NCI-H226 (cell line): ENCODE measurements around the gene DLGAP3.
A peak's percentile ranks its signal among the peaks of the same experiment; 100 is the strongest.

ENCODE experiments used
- DNase-seq: peaks from one replicate; pipeline ENCODE4 v3.0.0-alpha.2; 2015

DLGAP3 gene

GRCh38 chr1:34928699-34929496, 552 bp downstream of the DLGAP3 start:
- no peak for DNase-seq

GRCh38 chr1:34928066-34928696, 1.3 kb downstream of the DLGAP3 start:
- no peak for DNase-seq

- DNase-seq: no peak
Measured at GRCh38 chr1:34927316-34927715, 2.1 kb downstream of the DLGAP3 start.

- DNase-seq: no peak
Measured at GRCh38 chr1:34926894-34927293, 2.6 kb downstream of the DLGAP3 start.

- DNase-seq: no peak
Measured at GRCh38 chr1:34926156-34926555, 3.3 kb downstream of the DLGAP3 start.

GRCh38 chr1:34925730-34926129, 3.7 kb downstream of the DLGAP3 start:
- DNase-seq: no peak

- DNase-seq: peak; percentile 28
Measured at GRCh38 chr1:34924759-34925555, 4.5 kb downstream of the DLGAP3 start.

- no peak for DNase-seq
Measured at GRCh38 chr1:34923490-34923889, 6.0 kb downstream of the DLGAP3 start.

GRCh38 chr1:34918977-34919561, 10.4 kb downstream of the DLGAP3 start:
- no peak for DNase-seq

GRCh38 chr1:34918386-34918976, 11.0 kb downstream of the DLGAP3 start:
- no peak for DNase-seq

- no peak for DNase-seq
Measured at GRCh38 chr1:34917017-34917416, 12.4 kb downstream of the DLGAP3 start.

GRCh38 chr1:34916104-34916503, 13.3 kb downstream of the DLGAP3 start:
- no peak for DNase-seq

- DNase-seq: no peak
Measured at GRCh38 chr1:34915521-34915920, 13.9 kb downstream of the DLGAP3 start.

- DNase-seq: no peak
Measured at GRCh38 chr1:34914958-34915357, 14.5 kb downstream of the DLGAP3 start.

GRCh38 chr1:34911465-34911864, 18.0 kb downstream of the DLGAP3 start:
- DNase-seq: no peak

GRCh38 chr1:34910425-34910824, 19.0 kb downstream of the DLGAP3 start:
- no peak for DNase-seq

GRCh38 chr1:34908369-34908768, 21.1 kb downstream of the DLGAP3 start:
- no peak for DNase-seq

- no peak for DNase-seq
Measured at GRCh38 chr1:34907487-34908090, 21.9 kb downstream of the DLGAP3 start.

GRCh38 chr1:34906756-34907155, 22.7 kb downstream of the DLGAP3 start:
- DNase-seq: no peak

GRCh38 chr1:34906222-34906621, 23.2 kb downstream of the DLGAP3 start:
- DNase-seq: no peak

GRCh38 chr1:34905098-34905459, 24.4 kb downstream of the DLGAP3 start:
- no peak for DNase-seq

- no peak for DNase-seq
Measured at GRCh38 chr1:34904236-34905097, 25.0 kb downstream of the DLGAP3 start.
